Measurements from ENCODE around the gene PML. TPM values are rescaled to one million over a fixed set of nuclear protein-coding genes. Genes with fewer than 3 reads are reported as not detected.

PML gene
- polyA plus RNA-seq, 1 donor (not counting 4 experiments of a cell fraction or from before 2014, with no cell fraction given) = 20.5 TPM

DNA sequence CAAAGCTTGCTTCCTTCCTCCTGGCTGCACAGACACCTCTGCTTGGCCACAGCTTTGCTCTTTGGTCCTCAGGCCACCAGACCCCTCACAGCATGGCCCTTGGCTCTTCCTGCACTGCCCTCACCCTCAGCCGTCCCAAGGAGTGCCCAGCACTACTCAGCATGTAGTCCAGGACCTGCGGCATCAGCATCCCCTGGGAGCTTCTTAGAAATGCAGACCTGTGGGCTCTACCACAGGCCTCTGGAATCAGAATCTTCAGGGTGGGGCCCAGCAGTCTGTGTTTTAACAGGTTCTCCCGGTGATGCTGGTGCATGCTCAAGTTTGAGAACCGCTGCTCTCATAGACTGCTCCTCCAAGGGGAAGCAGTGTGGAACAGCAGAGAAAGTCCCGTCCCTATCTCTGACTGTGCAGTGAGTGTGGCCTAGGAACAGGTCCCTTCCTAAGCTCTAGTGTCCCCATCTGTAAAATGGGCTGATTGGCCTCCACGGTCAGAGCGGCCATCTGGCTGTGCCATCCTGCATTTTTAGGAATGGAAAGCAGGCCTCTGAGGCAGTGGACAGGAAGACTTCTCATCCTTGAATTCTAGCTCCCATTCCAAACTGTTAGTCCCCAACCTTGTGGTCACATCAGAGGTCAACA is 51.2 kb downstream of the PML start:
- no peaks in the 10 kb centered on the region for H3K27me3 ChIP-seq (ENCODE audit: control insufficient read depth, extremely low read depth, insufficient read depth, low read length)
- no peak overlapping the region for H3K9ac ChIP-seq (ENCODE audit: control insufficient read depth, extremely low read depth, insufficient read depth, low read length)
- H4K20me1 ChIP-seq (ENCODE audit: control insufficient read depth, extremely low read depth, insufficient read depth, low read length) = peaks cover 5% of the 10 kb centered on the region
- no peak for DNase-seq (ENCODE audit: low read depth, low spot score)
- no peak overlapping the region for H2AFZ ChIP-seq (ENCODE audit: control insufficient read depth, low read length)
- H3K27ac ChIP-seq (ENCODE audit: control insufficient read depth, insufficient read depth, low read length) = no peak overlapping the region
- H3K4me1 ChIP-seq (ENCODE audit: control insufficient read depth, extremely low read depth, insufficient read depth, low read length) = peaks cover 2% of the 10 kb centered on the region
- TF ChIP-seq, protein P1, sequence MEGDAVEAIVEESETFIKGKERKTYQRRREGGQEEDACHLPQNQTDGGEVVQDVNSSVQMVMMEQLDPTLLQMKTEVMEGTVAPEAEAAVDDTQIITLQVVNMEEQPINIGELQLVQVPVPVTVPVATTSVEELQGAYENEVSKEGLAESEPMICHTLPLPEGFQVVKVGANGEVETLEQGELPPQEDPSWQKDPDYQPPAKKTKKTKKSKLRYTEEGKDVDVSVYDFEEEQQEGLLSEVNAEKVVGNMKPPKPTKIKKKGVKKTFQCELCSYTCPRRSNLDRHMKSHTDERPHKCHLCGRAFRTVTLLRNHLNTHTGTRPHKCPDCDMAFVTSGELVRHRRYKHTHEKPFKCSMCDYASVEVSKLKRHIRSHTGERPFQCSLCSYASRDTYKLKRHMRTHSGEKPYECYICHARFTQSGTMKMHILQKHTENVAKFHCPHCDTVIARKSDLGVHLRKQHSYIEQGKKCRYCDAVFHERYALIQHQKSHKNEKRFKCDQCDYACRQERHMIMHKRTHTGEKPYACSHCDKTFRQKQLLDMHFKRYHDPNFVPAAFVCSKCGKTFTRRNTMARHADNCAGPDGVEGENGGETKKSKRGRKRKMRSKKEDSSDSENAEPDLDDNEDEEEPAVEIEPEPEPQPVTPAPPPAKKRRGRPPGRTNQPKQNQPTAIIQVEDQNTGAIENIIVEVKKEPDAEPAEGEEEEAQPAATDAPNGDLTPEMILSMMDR (optimal IDR thresholded peaks at IDR 0.05 in 1 of 3, IDR thresholded peaks at IDR 0.05 in 1 of 3, conservative IDR thresholded peaks at IDR 0.05 in 1 of 3; ENCODE audit: extremely low read depth in 1 of 3, insufficient read depth in 2 of 3, low read length in 3 of 3) = no peak
- no peak for TF ChIP-seq EZH2 (IDR thresholded peaks at IDR 0.05; ENCODE audit: low read length)
- H3K9me1 ChIP-seq (ENCODE audit: control insufficient read depth, extremely low read depth, insufficient read depth, low read length) = no peaks in the 10 kb centered on the region
- H3K4me2 ChIP-seq (ENCODE audit: control insufficient read depth, extremely low read depth, insufficient read depth, low read depth, low read length) = no peak overlapping the region
- FAIRE-seq = no peak
- H3K9me3 ChIP-seq (ENCODE audit: control insufficient read depth, low read depth, low read length) = no peaks in the 10 kb centered on the region
- peaks cover 0 to 16% of the 10 kb centered on the region in 2 experiments for H3K36me3 ChIP-seq (ENCODE audit: control insufficient read depth in 2 of 2, extremely low read depth in 1 of 2, insufficient read depth in 2 of 2, low read length in 2 of 2)
- dilution Hi-C loops (cut with MboI; ENCODE audit: extremely low pct_ligation_motif_present, low sequenced_read_pairs) = no loop called here
- H3K4me3 ChIP-seq (ENCODE audit: control insufficient read depth in 2 of 3, extremely low read depth in 1 of 3, insufficient read depth in 2 of 3, low read depth in 1 of 3, low read length in 3 of 3) = no peak overlapping the region
- H3K79me2 ChIP-seq (ENCODE audit: control insufficient read depth, insufficient read depth, low read length) = no peaks in the 10 kb centered on the region

DNA sequence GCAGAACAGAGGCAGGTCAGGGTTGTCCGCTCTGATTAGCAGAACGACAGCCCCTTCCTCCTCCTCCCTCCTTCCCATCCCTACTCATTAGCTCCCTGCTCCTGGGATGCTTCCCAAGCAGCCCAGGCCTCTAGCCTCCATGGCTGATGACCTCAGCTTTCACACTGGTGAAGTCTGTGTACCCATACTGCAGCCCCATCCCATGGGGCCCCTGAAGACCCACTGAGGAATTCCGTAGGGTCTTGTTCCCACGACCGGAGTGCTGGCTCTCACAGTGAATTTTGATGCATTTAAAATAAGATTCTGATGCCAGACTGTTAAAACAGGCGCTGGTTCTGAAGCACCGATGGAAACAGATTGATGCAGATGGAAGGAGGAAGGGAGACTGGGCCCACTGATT is 51.8 kb downstream of the PML start:
- Histone ChIP-seq H3K9ac (ENCODE audit: control insufficient read depth, extremely low read depth, insufficient read depth, low read length) (no peak overlapping the region), H3K79me2 (ENCODE audit: control insufficient read depth, insufficient read depth, low read length) (no peaks in the 10 kb centered on the region), H2AFZ (ENCODE audit: control insufficient read depth, low read length) (no peak overlapping the region), H3K4me1 (ENCODE audit: control insufficient read depth, extremely low read depth, insufficient read depth, low read length) (peaks cover 7% of the 10 kb centered on the region), H3K27me3 (ENCODE audit: control insufficient read depth, extremely low read depth, insufficient read depth, low read length) (no peaks in the 10 kb centered on the region), H3K9me1 (ENCODE audit: control insufficient read depth, extremely low read depth, insufficient read depth, low read length) (no peaks in the 10 kb centered on the region), H3K4me2 (ENCODE audit: control insufficient read depth, extremely low read depth, insufficient read depth, low read depth, low read length) (no peak overlapping the region), H3K36me3 (ENCODE audit: control insufficient read depth in 2 of 2, extremely low read depth in 1 of 2, insufficient read depth in 2 of 2, low read length in 2 of 2) (peaks cover 0 to 12% of the 10 kb centered on the region in 2 experiments), H4K20me1 (ENCODE audit: control insufficient read depth, extremely low read depth, insufficient read depth, low read length) (peaks cover 5% of the 10 kb centered on the region), H3K27ac (ENCODE audit: control insufficient read depth, insufficient read depth, low read length) (no peak overlapping the region), H3K4me3 (ENCODE audit: control insufficient read depth in 2 of 3, extremely low read depth in 1 of 3, insufficient read depth in 2 of 3, low read depth in 1 of 3, low read length in 3 of 3) (no peak overlapping the region), H3K9me3 (ENCODE audit: control insufficient read depth, low read depth, low read length) (no peaks in the 10 kb centered on the region)
- FAIRE-seq = no peak
- TF ChIP-seq, protein P1 (optimal IDR thresholded peaks at IDR 0.05 in 1 of 3, IDR thresholded peaks at IDR 0.05 in 1 of 3, conservative IDR thresholded peaks at IDR 0.05 in 1 of 3; ENCODE audit: extremely low read depth in 1 of 3, insufficient read depth in 2 of 3, low read length in 3 of 3) = no peak
- TF ChIP-seq EZH2 (IDR thresholded peaks at IDR 0.05; ENCODE audit: low read length) = no peak
- DNase-seq (ENCODE audit: low read depth, low spot score) = no peak
- dilution Hi-C loops (cut with MboI; ENCODE audit: extremely low pct_ligation_motif_present, low sequenced_read_pairs) = no loop called here

All from keratinocyte (primary cell).